Activated naive CD4-positive, alpha-beta T cell treated with anti-CD3 and anti-CD28 coated beads, Interleukin-2, amount 10 ng/mL, durations not matched to agents 7 days and 5 days (primary cell): Measurements from ENCODE around the gene COX6A1.
A peak's percentile ranks its signal among the peaks of the same experiment; 100 is the strongest.

Experiments used
- CTCF ChIA-PET: fragments of 350-600 bp; sonication (Branson Sonifier 250); formaldehyde crosslinking; loops from one replicate; lab custom pipeline; 2021; ENCODE audit warnings: antibody characterized with exemption; lab: Charles Lee
- DNase-seq: peaks from one replicate; pipeline ENCODE4 v3.0.0-alpha.2; 2020
- H3K27ac Mint-ChIP-seq: one replicate; pipeline ENCODE4 v1.8.0; 2021; ENCODE audit warnings: mild to moderate bottlenecking, moderate library complexity, mixed read lengths
- H3K27me3 Mint-ChIP-seq: one replicate; pipeline ENCODE4 v1.8.0; 2021; ENCODE audit warnings: mild to moderate bottlenecking, mixed read lengths
- H3K36me3 Mint-ChIP-seq: one replicate; pipeline ENCODE4 v1.8.0; 2021; ENCODE audit warnings: mixed read lengths
- H3K4me1 Mint-ChIP-seq: one replicate; pipeline ENCODE4 v1.8.0; 2021; ENCODE audit warnings: mixed read lengths
- H3K4me3 Mint-ChIP-seq: one replicate; pipeline ENCODE4 v1.8.0; 2021; ENCODE audit warnings: mild to moderate bottlenecking, moderate library complexity, mixed read lengths
- H3K9me3 Mint-ChIP-seq: one replicate; pipeline ENCODE4 v1.8.0; 2021; ENCODE audit warnings: mixed read lengths

COX6A1 gene

DNA sequence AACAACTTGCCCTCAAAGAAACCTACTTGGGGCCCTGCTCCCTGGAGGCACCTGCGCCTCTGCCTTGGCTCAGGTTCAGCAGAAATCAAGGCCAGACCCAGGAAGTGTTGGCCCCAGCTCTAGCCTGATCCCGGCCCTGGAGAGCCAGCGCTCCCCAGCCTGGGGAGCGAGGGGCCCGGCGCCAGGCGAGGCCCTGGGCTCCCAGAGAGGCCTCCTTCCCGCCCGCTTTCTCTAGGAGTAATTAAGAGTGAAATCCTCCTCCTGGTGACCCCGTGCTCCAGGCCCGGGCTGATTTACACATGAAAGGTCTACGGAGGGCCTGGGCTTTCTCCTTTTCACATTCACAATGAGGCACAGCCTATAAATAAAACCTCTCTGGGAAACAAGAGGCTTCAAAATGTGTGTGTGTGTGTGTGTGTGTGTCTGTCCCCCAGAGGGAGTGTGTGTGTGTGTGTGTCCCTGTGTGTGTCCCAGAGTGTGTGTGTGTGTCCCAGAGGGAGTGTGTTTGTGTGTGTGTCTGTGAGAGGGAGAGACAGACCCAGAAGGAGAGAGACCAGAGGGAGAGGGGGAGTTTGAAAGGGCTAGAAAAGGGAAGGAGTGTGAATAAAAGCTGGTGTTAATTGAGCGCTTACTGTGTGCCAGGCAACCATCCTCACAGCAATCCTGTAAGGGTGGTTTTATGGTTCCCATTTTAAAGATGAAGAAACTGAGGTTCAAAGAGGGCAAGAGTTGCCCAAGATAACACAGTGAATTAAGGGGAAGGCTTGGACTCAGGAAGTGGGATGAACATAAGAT is 23.8 kb upstream of the COX6A1 start:
- Mint-ChIP-seq H3K36me3 (no peaks in the 10 kb centered on the region), H3K9me3 (no peaks in the 10 kb centered on the region), H3K27me3 (peaks cover 9% of the 10 kb centered on the region), H3K4me3 (no peak overlapping the region), H3K4me1 (no peaks in the 10 kb centered on the region), H3K27ac (no peak overlapping the region)
- no peak for DNase-seq
- CTCF ChIA-PET = no interaction called here

- CTCF ChIA-PET = interaction anchor here (0.8 kb wide), 1 partner anchor 22 kb away, joined by 3 read pairs; no protein-coding TSS in a partner anchor
- Mint-ChIP-seq H3K9me3 (no peaks in the 10 kb centered on the region), H3K27ac (no peak overlapping the region), H3K4me3 (no peak overlapping the region), H3K27me3 (peaks cover 15% of the 10 kb centered on the region), H3K4me1 (no peaks in the 10 kb centered on the region), H3K36me3 (no peaks in the 10 kb centered on the region)
- no peak for DNase-seq
Measured at GRCh38 chr12:120416490-120417216, 21.3 kb upstream of the COX6A1 start.

DNA sequence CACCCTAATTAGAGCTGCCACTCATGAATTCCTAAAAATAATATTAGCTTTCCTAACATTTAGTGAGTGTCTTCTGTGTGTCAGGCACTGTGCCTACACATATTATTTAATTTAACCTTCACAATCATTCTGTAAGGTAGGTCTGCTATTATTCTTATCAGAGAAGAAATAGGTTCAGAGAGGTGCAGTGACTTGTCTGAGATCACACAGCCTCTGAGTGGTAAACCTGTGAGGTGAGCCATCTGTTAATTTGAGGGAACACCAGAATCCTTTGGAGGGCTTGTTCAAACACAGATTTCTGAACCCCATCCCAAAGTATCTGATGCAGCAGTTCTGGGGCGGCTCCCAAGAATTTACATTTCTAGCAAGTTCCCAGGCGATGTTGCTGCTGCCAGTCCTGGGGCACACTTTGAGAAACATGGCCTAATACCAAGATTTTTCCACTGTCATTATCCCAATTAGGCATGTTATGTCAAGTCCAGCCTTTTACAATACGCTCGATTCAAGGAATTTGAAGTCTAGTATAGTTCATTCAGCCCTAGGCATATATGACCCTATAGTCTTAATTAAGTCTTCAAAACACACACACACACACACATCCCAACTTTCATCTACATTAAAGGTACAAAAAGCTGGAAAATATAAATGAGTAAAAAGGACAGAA is 19.9 kb upstream of the COX6A1 start:
- no peak overlapping the region for H3K27ac Mint-ChIP-seq
- no peaks in the 10 kb centered on the region for H3K4me1 Mint-ChIP-seq
- no peaks in the 10 kb centered on the region for H3K9me3 Mint-ChIP-seq
- DNase-seq = no peak
- no peak overlapping the region for H3K4me3 Mint-ChIP-seq
- peaks cover 19% of the 10 kb centered on the region for H3K27me3 Mint-ChIP-seq
- no peaks in the 10 kb centered on the region for H3K36me3 Mint-ChIP-seq
- CTCF ChIA-PET = interaction anchor here (0.9 to 1.7 kb wide), 4 partner anchors 12 to 20 kb away, joined by 3 to 5 read pairs (median 4); no protein-coding TSS in a partner anchor

GRCh38 chr12:120421701-120422100 is 16.2 kb upstream of the COX6A1 start:
- Mint-ChIP-seq H3K27ac (no peak overlapping the region), H3K4me1 (peaks cover 2% of the 10 kb centered on the region), H3K36me3 (no peaks in the 10 kb centered on the region), H3K4me3 (no peak overlapping the region), H3K27me3 (peaks cover 24% of the 10 kb centered on the region), H3K9me3 (no peaks in the 10 kb centered on the region)
- no peak for DNase-seq
- CTCF ChIA-PET = no interaction called here

GRCh38 chr12:120422892-120423456 is 14.9 kb upstream of the COX6A1 start:
- CTCF ChIA-PET = interaction anchor here (0.6 to 1.1 kb wide), 2 partner anchors 8 to 56 kb away, joined by 3 to 5 read pairs; no protein-coding TSS in a partner anchor
- peaks cover 22% of the 10 kb centered on the region for H3K27me3 Mint-ChIP-seq

GRCh38 chr12:120425797-120426196 is 12.1 kb upstream of the COX6A1 start:
- CTCF ChIA-PET = interaction anchor here (1.4 kb wide), 1 partner anchor 68 kb away, joined by 5 read pairs; no protein-coding TSS in a partner anchor
- Mint-ChIP-seq H3K4me1 (peaks cover 4% of the 10 kb centered on the region), H3K27me3 (peaks cover 35% of the 10 kb centered on the region), H3K27ac (no peak overlapping the region), H3K4me3 (no peak overlapping the region), H3K36me3 (no peaks in the 10 kb centered on the region), H3K9me3 (no peaks in the 10 kb centered on the region)
- DNase-seq = no peak

More at GRCh38 chr12:120422892-120423456, 14.9 kb upstream of the COX6A1 start:
- Mint-ChIP-seq H3K27ac (no peak overlapping the region), H3K36me3 (no peaks in the 10 kb centered on the region), H3K4me3 (no peak overlapping the region), H3K4me1 (peaks cover 2% of the 10 kb centered on the region), H3K9me3 (no peaks in the 10 kb centered on the region)
- no peak for DNase-seq

- peaks cover 36% of the 10 kb centered on the region for H3K27me3 Mint-ChIP-seq
- peaks cover 4% of the 10 kb centered on the region for H3K4me1 Mint-ChIP-seq
- no peak for DNase-seq
- no peaks in the 10 kb centered on the region for H3K9me3 Mint-ChIP-seq
- no peaks in the 10 kb centered on the region for H3K36me3 Mint-ChIP-seq
- no peak overlapping the region for H3K27ac Mint-ChIP-seq
- no peak overlapping the region for H3K4me3 Mint-ChIP-seq
- CTCF ChIA-PET = interaction anchor here (0.6 to 3.3 kb wide), 9 partner anchors 34 to 756 kb away, joined by 3 to 19 read pairs (median 5); partner anchors contain the start of genes PLA2G1B and SRSF9
Measured at GRCh38 chr12:120428597-120429229, 9.2 kb upstream of the COX6A1 start.

DNA sequence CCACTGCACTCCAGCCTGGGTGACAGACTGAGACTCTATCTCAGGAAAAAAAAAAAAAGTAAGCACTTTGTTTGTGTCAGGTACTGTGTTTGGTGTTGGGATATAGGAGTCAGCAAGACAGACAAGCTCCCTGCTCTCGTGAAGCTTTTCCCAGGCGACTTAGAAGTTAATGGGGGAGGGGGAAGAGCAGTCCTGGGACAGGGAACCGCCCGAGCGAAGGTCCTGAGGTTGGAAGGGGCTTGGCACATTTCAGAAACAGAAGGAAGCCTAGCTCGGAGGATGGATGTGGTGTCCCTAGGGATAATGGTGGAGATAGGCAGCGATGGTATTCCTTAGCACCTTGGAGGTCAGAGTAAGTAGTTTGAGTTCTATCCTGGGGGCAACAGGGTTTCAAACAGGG is 8.5 kb upstream of the COX6A1 start:
- Mint-ChIP-seq H3K4me1 (peaks cover 4% of the 10 kb centered on the region), H3K36me3 (no peaks in the 10 kb centered on the region), H3K4me3 (no peak overlapping the region), H3K27ac (no peak overlapping the region), H3K9me3 (no peaks in the 10 kb centered on the region), H3K27me3 (peaks cover 36% of the 10 kb centered on the region)
- DNase-seq = no peak
- CTCF ChIA-PET = interaction anchor here (1.1 to 3.3 kb wide), 10 partner anchors 35 to 112 kb away, joined by 3 to 19 read pairs (median 5); partner anchors contain the start of genes PLA2G1B and SRSF9

DNA sequence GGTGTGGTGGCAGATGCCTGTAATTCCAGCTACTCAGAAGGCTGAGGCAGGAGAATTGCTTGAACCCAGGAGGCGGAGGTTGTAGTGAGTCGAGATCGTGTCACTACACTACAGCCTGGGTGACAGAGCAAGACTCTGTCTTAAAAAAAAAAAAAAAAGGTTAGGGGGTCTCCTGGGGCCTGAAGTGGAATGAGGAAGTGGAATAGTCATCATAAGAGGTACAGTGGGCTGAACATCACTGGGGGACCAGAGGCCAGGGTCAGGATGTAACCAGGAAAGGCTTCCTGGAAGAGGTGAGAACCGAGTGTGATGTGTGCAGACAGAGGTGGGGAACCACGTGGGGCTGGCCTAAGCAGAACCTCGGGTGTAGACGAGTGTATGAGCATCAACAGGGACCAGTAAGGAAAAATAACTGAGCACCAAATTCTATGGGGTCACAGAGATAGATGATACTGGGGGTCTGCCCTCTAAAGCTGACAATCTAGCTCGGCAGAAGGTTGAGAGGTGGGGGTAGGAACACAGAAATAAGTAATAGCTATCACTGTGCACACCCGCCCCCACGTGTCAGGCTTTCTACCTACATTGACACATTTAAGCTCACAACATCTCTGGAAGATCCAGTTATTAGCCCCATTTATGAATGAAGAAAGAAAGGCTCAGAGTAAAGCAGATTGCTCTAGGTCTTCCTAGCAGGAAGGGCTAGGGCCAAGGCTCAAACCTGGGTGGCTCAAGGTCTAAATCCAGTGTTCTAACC is 5.0 kb upstream of the COX6A1 start:
- Mint-ChIP-seq H3K9me3 (no peaks in the 10 kb centered on the region), H3K4me1 (peaks cover 11% of the 10 kb centered on the region), H3K27me3 (peaks cover 28% of the 10 kb centered on the region), H3K4me3 (no peak overlapping the region), H3K27ac (no peak overlapping the region), H3K36me3 (peaks cover 1% of the 10 kb centered on the region)
- no peak for DNase-seq
- CTCF ChIA-PET = interaction anchor here (0.6 to 1.9 kb wide), 3 partner anchors 76 to 815 kb away, joined by 3 to 10 read pairs (median 6); no protein-coding TSS in a partner anchor

DNA sequence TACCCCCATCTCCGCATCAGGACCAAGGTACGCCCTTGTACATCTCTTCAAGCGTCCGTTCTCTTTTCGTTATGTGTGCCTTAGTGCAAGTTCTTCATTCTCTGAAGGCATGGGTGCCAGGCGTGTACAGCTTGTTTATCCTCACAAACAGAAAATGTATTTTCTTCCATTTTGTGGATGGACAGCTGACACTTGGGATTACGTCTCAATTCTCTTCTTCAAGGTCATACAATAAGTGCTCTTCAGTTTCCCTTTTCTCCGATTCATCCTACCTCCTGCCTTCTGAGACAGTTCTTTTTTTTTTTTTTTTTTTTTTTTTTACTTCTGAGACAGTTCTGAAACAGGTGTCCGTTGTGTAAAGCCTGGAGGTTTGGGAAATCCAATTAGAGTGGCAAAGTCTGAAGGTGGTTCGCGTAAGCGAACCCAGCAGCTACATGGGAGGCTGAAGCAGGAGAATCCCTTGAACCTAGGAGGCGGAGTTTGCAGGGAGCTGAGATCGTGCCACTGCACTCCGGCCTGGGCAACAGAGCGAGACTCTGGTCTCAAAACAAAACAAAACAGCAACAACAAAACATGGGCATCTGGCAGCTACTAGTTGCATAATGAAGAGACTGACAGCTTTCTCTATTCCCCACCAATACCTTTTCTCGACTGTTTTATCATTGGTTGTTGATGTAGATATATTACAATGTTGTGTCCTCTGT is 734 bp downstream of the COX6A1 start:
- CTCF ChIA-PET = interaction anchor here (0.7 to 2.7 kb wide), 9 partner anchors 14 to 1752 kb away, joined by 3 to 13 read pairs (median 5); partner anchors contain the start of genes POP5 and SRSF9
- Mint-ChIP-seq H3K9me3 (no peaks in the 10 kb centered on the region), H3K36me3 (peaks cover 22% of the 10 kb centered on the region), H3K4me1 (peaks cover 34% of the 10 kb centered on the region), H3K4me3 (peak overlapping the region; percentile 84), H3K27me3 (no peaks in the 10 kb centered on the region), H3K27ac (peak overlapping the region; percentile 92)
- no peak for DNase-seq

- Mint-ChIP-seq H3K27me3 (no peaks in the 10 kb centered on the region), H3K4me1 (peaks cover 45% of the 10 kb centered on the region), H3K27ac (peak overlapping the region; percentile 52), H3K4me3 (peak overlapping the region; percentile 43), H3K9me3 (no peaks in the 10 kb centered on the region), H3K36me3 (peaks cover 28% of the 10 kb centered on the region)
- CTCF ChIA-PET = interaction anchor here (0.7 to 2.7 kb wide), 8 partner anchors 12 to 251 kb away, joined by 3 to 13 read pairs (median 4); partner anchors contain the start of gene POP5
- DNase-seq = peak; percentile 82
Measured at GRCh38 chr12:120439646-120440247, 1.8 kb downstream of the COX6A1 start.

GRCh38 chr12:120444676-120445075 is 6.8 kb downstream of the COX6A1 start:
- no peak for DNase-seq
- Mint-ChIP-seq H3K4me3 (peak overlapping the region; percentile 92), H3K36me3 (peaks cover 40% of the 10 kb centered on the region), H3K9me3 (no peaks in the 10 kb centered on the region), H3K4me1 (peaks cover 56% of the 10 kb centered on the region), H3K27ac (peak overlapping the region; percentile 7), H3K27me3 (peaks cover 5% of the 10 kb centered on the region)
- CTCF ChIA-PET = interaction anchor here (0.9 to 3.2 kb wide), 5 partner anchors 8 to 88 kb away, joined by 3 to 9 read pairs (median 4); no protein-coding TSS in a partner anchor
